OCI-M1 (cell line): ENCODE results near the gene PFKP.

Experiments
- DNase-seq: peaks from one replicate; lab custom pipeline; 2025; lab: John Stamatoyannopoulos, UW

PFKP gene

GRCh38 chr10:3136336-3136735 is 69.0 kb downstream of the PFKP start:
- DNase-seq = no peak

GRCh38 chr10:3136763-3137611 is 69.6 kb downstream of the PFKP start:
- DNase-seq = no peak

GRCh38 chr10:3137958-3138726 is 70.8 kb downstream of the PFKP start:
- DNase-seq = no peak

GRCh38 chr10:3139216-3139910 is 72.0 kb downstream of the PFKP start:
- DNase-seq = no peak

- DNase-seq = no peak
Measured at GRCh38 chr10:3140280-3140679, 72.9 kb downstream of the PFKP start.

- no peak for DNase-seq
Measured at GRCh38 chr10:3141351-3142005, 74.1 kb downstream of the PFKP start.

GRCh38 chr10:3142146-3142875 is 75.0 kb downstream of the PFKP start:
- no peak for DNase-seq

GRCh38 chr10:3143366-3143765 is 76.0 kb downstream of the PFKP start:
- DNase-seq = no peak

GRCh38 chr10:3143791-3144434 is 76.6 kb downstream of the PFKP start:
- DNase-seq = no peak

GRCh38 chr10:3145366-3145765 is 78.0 kb downstream of the PFKP start:
- no peak for DNase-seq

GRCh38 chr10:3146289-3146688 is 78.9 kb downstream of the PFKP start:
- no peak for DNase-seq

GRCh38 chr10:3147117-3147820 is 79.9 kb downstream of the PFKP start:
- no peak for DNase-seq

GRCh38 chr10:3148041-3148440 is 80.7 kb downstream of the PFKP start:
- no peak for DNase-seq

- no peak for DNase-seq
Measured at GRCh38 chr10:3148994-3149393, 81.6 kb downstream of the PFKP start.

GRCh38 chr10:3149918-3150317 is 82.6 kb downstream of the PFKP start:
- no peak for DNase-seq

- DNase-seq = no peak
Measured at GRCh38 chr10:3150366-3150765, 83.0 kb downstream of the PFKP start.

- no peak for DNase-seq
Measured at GRCh38 chr10:3150961-3151360, 83.6 kb downstream of the PFKP start.

GRCh38 chr10:3151889-3152565 is 84.7 kb downstream of the PFKP start:
- no peak for DNase-seq

- DNase-seq = no peak
Measured at GRCh38 chr10:3152566-3152935, 85.2 kb downstream of the PFKP start.

GRCh38 chr10:3154666-3155065 is 87.3 kb downstream of the PFKP start:
- no peak for DNase-seq
